Measurements from ENCODE around the gene TWIST2. TPM values are rescaled to one million over a fixed set of nuclear protein-coding genes. Genes with fewer than 3 reads are reported as not detected.
A peak's percentile ranks its signal among the peaks of the same experiment; 100 is the strongest.

The TWIST2 gene
- total RNA-seq, 1 donor from 2014 or later: 21.8 TPM

DNA sequence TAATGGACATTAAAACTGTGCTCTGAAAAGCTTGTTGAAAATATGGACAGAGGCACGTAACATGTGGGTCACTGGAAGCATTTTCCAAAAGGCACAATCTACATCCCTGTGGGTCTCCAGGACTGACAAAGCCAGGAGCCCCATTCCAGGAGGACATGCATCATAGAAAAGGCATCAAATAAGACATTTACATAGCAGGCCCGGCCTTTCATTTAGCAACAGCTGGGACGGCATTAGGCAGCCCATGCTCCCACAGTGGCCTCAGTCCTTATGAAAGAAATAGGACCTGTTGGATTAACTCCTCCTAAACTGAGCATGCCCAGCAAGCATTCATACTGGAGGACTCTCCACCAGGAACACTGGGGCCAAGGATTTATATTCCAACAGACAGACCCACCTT is 72.2 kb downstream of the TWIST2 start:
- DNase-seq: no peak

DNA sequence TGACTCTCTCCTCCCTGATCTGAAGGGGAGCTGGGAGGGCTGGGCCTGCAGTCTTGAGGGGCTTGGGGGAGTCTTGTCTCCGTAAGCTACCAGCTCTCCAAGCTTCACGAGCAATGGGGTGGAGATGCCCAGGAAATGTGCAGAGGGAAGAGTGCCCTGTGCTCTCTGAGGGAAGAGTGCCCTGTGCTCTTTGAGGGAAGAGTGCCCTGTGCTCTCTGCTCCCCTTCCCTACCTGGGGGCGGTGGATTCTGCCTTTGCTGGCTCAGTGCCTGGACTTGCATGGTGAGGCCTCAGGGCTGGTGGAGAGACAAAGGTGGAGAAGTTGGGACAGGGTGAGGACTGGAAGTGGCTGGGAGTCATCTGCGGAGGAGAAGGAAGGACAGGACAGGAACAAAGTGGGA is 72.7 kb downstream of the TWIST2 start:
- no peak for DNase-seq

DNA sequence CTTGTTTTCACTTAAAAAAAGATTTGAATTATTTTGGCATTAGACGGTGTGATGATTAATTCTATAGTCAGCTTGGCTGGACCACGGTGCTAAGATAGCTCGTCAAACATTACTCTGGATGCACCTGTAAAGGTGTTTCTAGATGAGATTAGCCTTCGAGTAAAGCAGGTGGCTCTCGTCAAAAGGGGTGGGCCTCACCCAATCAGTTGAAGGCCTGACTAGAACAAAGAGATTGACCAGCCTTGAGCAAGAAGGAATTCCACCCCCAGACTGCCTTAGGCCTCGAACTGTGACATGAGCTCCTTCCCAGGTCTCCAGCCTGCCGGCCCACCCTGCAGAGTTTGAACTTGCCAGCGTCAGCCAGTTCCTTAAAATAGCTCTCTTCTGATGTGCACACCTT is 73.4 kb downstream of the TWIST2 start:
- no peak for DNase-seq

DNA sequence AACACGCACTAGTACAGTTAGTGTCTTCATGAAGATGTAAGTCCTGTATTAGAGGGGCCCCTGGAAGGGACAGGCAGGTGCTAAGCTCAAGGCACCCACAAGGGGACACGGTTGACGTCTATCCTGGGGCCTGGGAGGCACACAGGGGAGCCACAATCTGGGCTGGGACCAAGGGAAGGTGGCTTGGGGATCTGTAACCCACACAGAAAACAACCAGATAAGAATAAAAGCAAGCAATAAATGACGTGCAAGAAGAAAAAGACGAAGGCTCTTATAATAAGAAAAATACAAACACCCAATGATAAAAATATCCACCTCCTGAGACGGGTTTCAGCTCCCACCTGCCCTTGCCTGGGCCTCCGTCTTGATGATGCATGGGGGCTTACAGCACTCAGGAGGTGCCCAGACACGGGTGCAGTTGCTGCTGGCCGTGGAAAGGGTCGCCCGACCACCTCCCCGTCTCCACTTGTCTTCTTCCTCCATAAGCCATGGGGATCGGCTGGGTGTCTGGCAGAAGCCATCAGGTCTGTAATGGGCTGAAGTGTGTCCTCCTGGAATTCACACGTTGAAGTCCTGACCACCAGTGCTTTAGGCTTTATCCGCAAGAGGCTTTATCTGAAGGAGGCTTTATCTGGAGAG is 73.9 kb downstream of the TWIST2 start:
- no peak for DNase-seq

DNA sequence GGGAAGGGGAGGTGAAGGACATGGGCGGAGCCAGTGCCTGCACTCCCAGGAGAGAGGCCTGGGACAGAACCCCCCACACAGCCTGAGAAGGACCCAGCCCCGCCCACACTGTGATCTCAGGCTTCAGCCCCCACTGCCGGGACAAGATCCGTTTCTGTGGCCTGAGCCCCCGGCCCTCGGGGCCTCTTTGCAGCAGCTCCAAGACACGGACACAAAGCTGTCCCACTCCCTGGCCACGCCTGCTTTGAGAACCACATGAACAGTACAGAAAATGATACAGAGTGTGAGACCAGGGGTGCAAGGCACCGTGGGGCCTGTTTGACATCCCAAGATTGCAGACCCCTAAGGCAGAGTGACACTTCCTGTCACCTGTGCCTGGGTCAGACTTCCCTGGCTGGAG is 74.5 kb downstream of the TWIST2 start:
- DNase-seq: no peak

DNA sequence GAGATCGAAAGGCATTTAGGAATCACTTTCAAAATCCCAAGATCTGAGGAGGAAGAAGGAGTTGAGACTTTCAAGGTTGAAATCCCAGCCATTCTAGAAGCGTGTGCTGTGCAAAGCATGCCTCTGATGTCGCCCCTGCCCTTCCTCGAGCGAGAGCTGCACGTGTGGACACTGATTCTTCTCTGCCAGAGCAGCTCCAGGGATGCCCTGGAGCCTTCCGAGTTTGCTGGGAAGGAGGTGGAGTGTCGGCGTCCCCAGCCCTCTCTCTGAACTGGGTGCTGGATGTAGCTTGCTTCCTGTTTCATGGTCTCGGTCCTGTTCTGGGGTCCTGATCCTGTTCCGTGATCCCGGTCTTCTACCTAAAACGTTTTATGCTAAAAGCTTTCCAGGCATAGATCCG is 76.1 kb downstream of the TWIST2 start:
- DNase-seq: no peak

DNA sequence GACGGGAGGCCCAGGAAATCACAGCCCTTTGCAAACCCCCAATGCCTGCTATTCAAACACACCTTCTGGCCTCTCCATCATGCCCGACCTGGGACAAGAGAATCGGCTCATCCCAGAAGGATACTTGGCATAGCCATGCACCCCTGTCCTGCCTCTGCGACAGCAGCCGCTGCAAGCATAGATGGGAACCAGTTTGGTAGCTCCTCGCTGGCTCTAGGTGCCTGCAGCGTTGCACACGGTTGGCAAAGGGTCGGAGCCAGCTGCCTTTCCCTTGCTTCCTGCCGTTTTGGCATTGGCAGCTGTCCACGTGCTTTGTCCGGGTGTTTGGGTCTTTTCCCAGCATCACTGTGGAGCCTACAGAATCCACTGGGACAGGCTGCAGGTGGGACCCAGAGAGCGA is 76.9 kb downstream of the TWIST2 start:
- no peak for DNase-seq

DNA sequence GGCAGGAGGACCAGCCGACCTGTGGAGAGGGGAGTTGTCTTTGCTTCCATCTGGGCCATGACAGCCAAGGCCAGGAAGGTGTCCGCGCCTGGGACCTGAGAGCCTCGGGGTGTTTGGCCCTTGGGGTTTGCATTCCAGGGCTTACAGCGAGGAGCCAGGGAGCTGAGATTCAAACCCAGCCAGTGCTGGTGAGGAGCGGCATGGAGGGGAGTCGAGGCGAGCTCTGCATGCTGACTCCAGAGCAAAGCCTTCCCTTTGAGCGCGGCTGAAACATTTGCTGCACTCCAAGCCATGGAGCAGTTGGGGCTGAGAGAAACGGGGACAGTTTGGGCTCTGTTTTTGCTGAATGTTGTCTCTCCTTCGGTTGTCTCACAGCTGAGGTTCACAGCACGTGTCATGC is 77.4 kb downstream of the TWIST2 start:
- no peak for DNase-seq

DNA sequence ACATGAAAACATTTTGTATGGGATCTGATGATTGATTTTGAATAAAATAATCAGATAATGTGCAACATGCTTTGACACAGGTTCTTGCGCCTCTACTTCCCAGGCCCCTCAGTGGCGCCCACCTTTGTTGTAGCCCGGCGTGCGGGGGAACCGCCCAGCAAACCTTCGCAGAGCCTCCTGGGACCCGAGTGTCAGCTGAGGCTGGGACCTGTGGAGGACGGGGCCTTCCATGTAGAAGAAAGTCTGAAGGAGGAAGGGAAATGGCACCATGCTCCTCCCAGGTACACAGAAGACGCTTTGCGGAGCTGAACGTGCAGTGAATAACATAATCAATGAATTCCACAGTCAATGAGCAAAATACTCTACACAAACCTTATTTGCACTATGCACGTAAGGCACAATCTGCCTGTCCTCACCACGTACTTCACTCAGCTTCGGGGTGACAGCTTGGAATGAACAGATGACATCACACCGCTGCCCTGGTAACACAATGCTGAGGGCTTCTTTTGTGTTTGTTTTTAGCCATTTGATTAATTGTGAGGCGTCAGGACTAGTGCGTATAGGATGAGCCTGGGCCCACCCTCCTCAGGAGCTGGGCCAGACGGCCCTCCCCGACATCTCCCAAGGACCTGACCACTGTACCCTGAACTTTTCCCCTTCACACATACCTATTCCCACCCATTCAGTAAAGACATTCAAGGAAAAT is 78.1 kb downstream of the TWIST2 start:
- no peak for DNase-seq

DNA sequence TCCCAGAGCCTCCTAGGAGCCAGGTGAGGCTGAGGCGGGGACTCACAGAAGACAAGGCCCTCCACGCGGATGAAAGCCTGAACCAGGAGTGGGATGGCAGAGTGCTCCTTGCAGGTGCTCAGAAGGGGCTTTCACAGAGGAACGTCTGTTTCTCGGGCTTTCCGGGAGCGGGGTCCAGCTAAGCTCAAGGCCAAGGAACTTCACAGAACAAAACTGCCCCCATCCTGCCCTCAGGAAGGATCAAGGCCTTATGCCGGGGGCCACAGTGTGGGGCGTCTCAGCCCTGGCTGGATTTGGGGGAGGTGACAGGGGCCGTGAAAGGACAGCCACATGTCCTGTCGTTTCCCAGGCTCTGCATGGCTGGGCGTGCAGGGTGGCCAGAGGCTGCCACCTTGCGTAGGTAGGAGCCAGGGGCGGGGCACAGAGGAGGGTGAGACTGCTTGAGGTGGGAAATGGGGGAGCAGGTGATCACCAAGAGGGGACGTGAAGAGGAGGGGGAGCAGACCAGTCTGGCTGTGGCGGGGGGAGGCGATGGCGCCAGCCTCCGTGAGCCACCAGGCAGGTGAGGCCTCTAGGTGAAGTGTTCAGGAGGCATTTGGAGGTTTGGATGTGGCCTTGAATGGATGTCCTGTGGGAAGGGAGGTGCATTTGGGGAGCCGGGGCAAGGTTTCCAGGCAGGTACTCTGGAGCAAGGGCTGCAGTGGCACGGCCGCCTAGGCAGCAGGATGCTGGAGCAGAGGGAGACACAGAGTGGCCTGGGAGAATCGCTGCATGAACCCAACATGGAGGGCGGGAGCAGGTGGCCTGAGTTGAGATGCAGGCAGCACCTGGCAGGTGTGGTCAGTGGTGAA is 79.1 kb downstream of the TWIST2 start:
- no peak for DNase-seq

DNA sequence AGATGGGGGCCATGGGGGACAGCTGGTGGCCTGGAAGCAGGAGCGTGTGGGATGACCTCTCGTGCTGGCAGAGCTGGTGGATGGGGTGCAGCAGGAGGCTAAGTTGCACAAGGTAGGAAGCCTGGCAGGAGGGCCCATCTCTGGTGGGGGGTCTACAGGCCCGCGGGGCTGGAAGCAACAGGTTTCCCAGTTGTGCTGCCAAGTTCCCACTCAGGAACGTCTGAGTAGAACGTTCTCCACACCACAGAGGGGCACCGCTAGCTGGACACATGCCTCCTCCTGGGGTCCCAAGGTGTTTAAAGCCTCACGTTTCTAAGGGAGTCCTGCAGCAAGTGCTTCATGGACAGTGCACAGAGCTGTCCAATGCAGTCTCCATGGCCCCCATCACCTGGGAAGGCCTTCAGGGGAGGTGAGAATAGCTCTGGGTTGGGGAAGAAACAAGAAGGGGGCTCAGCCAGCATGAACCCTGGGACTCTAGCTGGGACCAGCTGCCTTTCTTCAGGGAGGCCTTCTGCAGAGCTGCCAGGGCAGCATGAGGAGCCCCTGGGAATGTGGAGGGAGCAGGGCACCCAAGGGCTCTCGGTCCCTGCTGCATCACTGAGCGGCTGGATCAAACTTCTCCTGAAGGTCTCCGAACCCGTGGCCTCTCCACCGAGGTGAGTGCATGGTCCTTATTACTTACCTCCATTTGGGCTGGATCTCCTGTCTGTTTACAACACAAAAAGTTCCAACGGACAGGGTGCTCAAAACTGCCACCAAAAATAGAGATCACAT is 80.0 kb downstream of the TWIST2 start:
- no peak for DNase-seq

DNA sequence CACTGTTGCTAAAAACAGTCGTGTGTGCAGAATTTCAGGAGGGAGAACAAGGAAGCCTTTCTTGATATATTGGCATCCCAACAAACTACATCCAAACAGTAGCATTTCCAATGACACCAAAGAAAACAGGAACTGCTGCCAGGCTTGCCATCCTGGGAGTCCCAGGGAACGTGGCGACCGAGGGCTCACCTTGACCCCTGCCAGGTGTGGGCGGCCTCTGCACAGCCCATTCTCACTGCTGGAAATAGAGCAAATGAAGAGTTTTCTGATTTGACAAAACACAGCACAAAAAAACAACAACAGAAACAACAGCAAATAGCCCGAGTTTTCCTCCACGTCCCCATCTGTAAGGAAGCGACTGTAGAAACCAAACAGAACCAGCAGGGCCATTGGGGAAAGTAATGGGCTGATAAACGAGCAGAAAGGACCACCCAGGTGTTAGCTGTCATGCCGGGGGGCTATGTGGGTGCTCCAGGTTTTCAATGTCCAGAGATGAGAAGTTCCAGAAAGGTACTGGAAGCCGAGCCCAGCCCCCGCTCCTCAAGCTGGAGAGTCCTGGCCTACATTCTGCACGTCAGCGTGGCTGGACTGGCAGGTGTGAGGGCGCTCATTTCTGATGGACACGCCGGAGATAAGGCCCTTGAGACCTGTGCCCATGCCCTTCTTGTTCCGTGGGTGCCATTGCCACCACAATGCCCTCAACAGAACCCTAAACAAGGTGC is 80.8 kb downstream of the TWIST2 start:
- DNase-seq: no peak

DNA sequence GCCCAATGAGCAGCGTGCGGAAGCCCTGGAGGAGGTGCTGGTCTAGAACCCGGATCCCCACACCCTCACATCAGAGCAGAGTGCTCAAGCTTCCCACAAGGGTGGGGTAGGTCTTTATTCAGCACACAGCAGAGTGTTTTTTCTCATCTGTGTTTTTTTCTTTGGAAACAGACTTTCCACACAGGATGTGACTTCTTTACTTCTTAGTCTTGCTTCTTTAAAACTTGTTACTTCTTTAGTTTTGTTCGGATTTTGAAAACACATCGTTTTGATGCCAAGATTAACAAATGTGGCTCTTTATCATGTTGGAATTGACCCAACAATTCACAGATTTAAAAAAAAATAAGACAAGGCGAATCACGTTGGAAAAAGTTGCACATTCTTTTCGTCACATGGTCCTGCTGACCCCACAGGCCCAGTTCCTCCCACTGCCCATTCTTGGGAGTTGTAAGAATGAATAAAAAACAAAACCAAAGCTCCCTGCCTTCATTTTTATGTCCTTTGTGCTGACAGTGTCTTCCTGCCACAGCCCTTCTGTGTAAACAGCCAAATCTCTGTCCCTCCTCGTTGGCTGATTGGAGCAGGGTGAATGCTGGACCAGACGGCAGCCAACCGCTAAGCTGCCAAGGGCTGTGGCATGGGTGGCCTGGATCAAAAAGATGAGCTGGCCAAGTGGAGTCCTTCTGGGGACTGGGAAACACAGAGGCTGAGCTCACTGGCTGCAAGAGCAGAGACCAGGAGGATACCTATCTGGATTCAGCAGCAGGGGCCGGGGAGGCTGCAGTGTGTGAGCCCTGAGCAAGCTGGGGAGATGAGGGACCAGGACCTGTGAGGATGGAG is 81.6 kb downstream of the TWIST2 start:
- no peak for DNase-seq

DNA sequence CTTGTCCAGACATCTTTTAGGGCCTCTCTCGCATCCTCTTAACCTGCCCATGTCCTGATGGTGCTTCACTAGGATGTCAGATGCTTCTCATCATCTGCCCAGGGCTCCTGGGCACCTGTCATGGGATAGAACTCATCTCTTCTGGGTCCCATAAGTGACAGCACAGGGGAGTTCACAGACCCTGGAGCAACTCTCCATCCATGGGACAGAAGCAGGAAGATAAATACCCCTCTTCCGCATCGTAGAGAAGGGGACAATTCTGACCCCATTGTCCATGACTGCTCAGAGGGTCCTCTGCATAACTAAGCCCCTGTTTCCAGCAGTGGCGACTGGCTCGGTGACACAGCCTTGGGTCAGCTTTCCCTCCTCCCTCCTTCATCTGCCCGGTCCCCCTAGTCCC is 82.3 kb downstream of the TWIST2 start:
- DNase-seq: no peak

DNA sequence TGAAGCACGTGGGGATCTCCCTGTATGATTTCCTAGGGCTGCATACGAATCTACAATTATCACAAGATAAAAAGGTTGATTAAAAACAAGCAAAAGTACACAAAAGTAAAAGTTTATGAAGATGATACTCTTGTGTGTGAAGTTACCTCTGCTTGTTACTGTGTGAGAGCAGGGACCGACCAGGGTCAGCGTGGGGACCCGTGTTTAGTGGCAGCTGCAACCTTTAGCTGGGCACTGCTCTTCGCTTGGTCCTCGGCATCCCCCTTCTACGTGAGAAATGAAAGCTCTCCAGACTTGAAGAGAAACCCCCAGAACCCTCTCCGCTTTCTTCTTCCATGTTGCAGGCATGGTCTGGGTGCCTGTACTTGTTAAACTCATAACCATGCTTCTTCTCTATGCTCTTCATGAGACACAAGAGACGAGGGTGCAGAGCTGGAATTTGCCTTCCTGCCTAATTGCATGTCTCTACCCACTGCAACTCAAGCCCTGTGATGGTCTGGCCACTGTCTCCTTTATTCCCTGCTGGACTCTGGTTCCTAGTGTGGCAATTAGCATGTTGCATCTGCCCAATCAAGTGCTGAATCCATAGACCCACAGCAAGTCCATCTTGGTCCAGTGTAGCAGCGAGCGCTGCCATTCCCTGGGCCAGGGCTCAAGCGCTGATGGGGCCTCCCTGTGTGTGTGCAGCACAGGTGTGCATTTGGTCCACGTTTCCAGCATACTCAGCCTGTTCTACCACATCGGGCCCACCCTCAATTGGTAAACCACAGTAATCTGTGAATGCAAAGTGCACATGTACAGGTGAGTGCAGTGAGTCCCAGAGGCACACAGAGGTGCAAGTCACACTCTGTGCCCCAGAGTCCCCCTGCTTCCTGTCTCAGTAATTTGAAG is 88.5 kb downstream of the TWIST2 start:
- no peak for DNase-seq

DNA sequence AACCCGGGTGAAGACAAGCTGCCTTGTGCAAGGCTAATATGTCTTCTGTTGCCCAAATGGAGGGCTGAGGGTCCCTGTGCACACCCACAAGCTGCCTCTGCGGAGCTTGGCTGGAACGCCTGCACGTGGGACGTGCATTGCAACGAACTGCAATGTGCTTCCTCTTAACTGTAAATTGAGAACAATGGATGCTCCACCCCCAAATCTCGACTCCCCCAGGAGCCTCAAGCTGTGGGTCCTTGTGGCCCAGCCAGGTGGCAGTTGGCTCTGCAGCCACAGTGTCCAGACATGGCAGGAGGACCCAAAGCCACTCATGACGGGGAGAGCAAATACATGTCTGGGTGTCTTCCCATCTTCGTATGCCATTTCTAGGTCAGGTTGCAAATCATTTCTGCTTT is 90.1 kb downstream of the TWIST2 start:
- DNase-seq: no peak

DNA sequence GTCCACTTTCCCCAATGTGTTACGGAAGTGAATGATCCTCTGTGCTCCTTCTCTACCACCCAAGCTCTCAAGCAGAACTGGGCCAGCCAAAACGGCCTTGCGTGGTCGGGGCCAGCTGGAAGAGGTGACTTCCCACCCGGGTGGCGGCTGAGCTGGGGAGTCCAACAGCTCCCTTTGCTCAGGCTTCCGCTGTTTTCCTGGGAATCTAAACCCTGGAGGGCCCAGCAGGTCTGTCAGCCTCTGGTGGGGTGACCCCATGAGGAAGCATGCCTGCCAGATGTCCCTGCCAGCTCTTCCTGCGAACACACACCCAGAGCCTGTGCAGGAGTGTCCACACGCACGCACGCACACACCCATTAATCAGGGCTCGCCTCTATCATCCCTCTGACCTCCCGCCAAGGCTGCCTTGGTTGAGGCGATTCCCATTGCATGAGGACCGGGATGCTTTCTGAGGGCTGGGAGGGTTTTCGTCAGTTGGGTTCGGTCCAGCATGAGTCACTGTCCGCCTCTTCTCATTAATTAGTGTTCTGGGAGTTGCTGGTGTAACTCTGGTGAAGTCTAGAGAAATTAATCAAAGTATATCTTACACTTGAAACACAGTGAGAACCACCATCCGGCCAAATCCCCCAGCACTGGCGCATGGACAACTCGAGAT is 90.6 kb downstream of the TWIST2 start:
- peak; percentile 28 for DNase-seq

DNA sequence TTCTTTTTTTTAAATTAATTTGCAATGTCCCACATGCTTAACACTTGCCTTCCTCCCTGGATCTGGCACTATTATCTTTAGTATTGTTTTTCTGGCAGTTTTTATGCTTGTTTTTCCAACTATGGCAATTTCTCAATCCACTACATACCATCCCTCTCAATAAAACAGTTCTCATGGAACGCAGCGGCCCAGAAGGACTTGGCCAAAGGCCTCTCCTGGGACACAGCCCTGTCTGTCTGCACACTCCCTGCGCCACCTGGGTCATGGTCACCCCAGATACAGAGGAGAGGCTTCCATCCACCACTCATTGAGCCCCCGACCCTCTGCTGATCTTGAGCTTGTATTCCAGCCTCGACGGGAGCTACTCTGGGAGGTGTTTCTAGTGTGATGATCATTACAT is 91.2 kb downstream of the TWIST2 start:
- DNase-seq: no peak

Data from tongue (tissue), 2 donors.